H1 (cell line): ENCODE data around the gene TMTC2. TPM values are rescaled to one million over a fixed set of nuclear protein-coding genes. Genes with fewer than 3 reads are reported as not detected.

Source experiments
- CTCF ChIA-PET: fragments of 300-600 bp; sonication (Branson Sonifier 250); formaldehyde crosslinking; loops from one replicate; lab custom pipeline; 2021; ENCODE audit not compliant: partially characterized antibody; lab: Charles Lee
- POLR2A ChIA-PET: fragments of 300-600 bp; sonication (Branson Sonifier 250); formaldehyde crosslinking; loops from one replicate; lab custom pipeline; 2021; ENCODE audit warnings: inconsistent platforms; ENCODE audit not compliant: partially characterized antibody; lab: Charles Lee
- DNase-seq, 2 experiments: peaks; one replicate each; pipeline versions ENCODE4 v3.0.0 to v3.0.0-alpha.2; 2010 to 2022; ENCODE audit warnings: low spot score in 2 of 2, low read depth in 1 of 2, mixed read lengths in 1 of 2
- FAIRE-seq: peaks from 2 replicates; lab custom pipeline; 2011; peaks lifted over from hg19 to GRCh38; lab: Jason Lieb, UNC
- H2AFZ ChIP-seq: 2 replicates; pipeline ENCODE4 v1.8.1; 2012; ENCODE audit warnings: low read length, inconsistent platforms
- H2AK5ac ChIP-seq: 2 replicates; pipeline ENCODE4 v1.6.1; 2013; ENCODE audit warnings: low read depth, low read length
- H2BK120ac ChIP-seq: replicated peaks from 2 replicates; pipeline ENCODE3; 2013; ENCODE audit warnings: low read depth, low read length, inconsistent platforms
- H2BK12ac ChIP-seq: 2 replicates; pipeline ENCODE4 v1.6.1; 2013; ENCODE audit warnings: low read depth, low read length
- H2BK15ac ChIP-seq: 2 replicates; pipeline ENCODE4 v1.6.1; 2013; ENCODE audit warnings: low read length
- H2BK20ac ChIP-seq: 2 replicates; pipeline ENCODE4 v1.6.1; 2013; ENCODE audit warnings: low read length
- H2BK5ac ChIP-seq: 2 replicates; pipeline ENCODE4 v1.6.1; 2013; ENCODE audit warnings: low read depth, low read length
- H3K14ac ChIP-seq: 2 replicates; pipeline ENCODE4 v1.6.1; 2013; ENCODE audit warnings: inconsistent platforms; ENCODE audit not compliant: insufficient read length
- H3K18ac ChIP-seq: 2 replicates; pipeline ENCODE4 v1.6.1; 2013; ENCODE audit warnings: low read length; ENCODE audit errors: extremely low read depth
- H3K23ac ChIP-seq: 2 replicates; pipeline ENCODE4 v1.6.1; 2013; ENCODE audit warnings: inconsistent platforms; ENCODE audit not compliant: insufficient read length
- H3K23me2 ChIP-seq: 2 replicates; pipeline ENCODE4 v1.6.1; 2013; ENCODE audit warnings: low read depth, low read length
- H3K27ac ChIP-seq: 2 replicates; pipeline ENCODE4 v1.6.1; 2011; ENCODE audit warnings: low read depth, low read length, inconsistent platforms
- H3K27me3 ChIP-seq, 4 experiments: replicated peaks in 1 of 4; 1 replicate in 1 of 4; 2 replicates in 3 of 4; pipeline versions ENCODE4 v1.6.1 to v1.8.1; 2011 to 2013; ENCODE audit warnings: low read length in 3 of 4, mild to moderate bottlenecking in 3 of 4, inconsistent platforms in 2 of 4, mixed read lengths in 2 of 4, moderate library complexity in 1 of 4; ENCODE audit not compliant: control insufficient read depth in 3 of 4, insufficient read depth in 3 of 4; ENCODE audit errors: extremely low read depth in 1 of 4
- H3K36me3 ChIP-seq, 4 experiments: 2 replicates each; pipeline versions ENCODE4 v1.6.1 to v1.8.1; 2011 to 2013; ENCODE audit warnings: mild to moderate bottlenecking in 4 of 4, low read length in 3 of 4, moderate library complexity in 2 of 4, control low read depth in 1 of 4, inconsistent platforms in 1 of 4; ENCODE audit not compliant: insufficient read depth in 4 of 4, control insufficient read depth in 2 of 4
- H3K4ac ChIP-seq: replicated peaks from 2 replicates; pipeline ENCODE3; 2013; ENCODE audit warnings: low read length, low read depth, mixed read lengths, inconsistent platforms; ENCODE audit not compliant: insufficient read length
- H3K4me1 ChIP-seq, 4 experiments: replicated peaks in 1 of 4; 1 replicate in 1 of 4; 2 replicates in 3 of 4; pipeline versions ENCODE4 v1.6.1 to v1.8.1; 2011 to 2013; ENCODE audit warnings: low read length in 3 of 4, inconsistent platforms in 2 of 4, mixed read lengths in 1 of 4; ENCODE audit not compliant: insufficient read depth in 4 of 4, control insufficient read depth in 3 of 4
- H3K4me2 ChIP-seq, 2 experiments: 2 replicates each; pipeline versions ENCODE4 v1.6.1 to v1.8.1; 2011 to 2013; ENCODE audit warnings: low read depth in 2 of 2, low read length in 2 of 2, control low read depth in 1 of 2, inconsistent platforms in 1 of 2, mild to moderate bottlenecking in 1 of 2; ENCODE audit not compliant: insufficient read depth in 1 of 2
- H3K4me3 ChIP-seq, 4 experiments: fragments of 200-600, 300-600 bp in 1 of 4; sonication (generic), shearing (Covaris generic), sonication (Bioruptor Twin) in 1 of 4; 2 replicates each; pipeline versions ENCODE4 v1.5.1 to v1.8.1; 2011 to 2016; ENCODE audit warnings: low read length in 4 of 4, low read depth in 3 of 4, control low read depth in 2 of 4, inconsistent platforms in 2 of 4, mild to moderate bottlenecking in 2 of 4, mixed read lengths in 1 of 4, moderate library complexity in 1 of 4; ENCODE audit not compliant: insufficient read depth in 2 of 4; ENCODE audit errors: extremely low read depth in 1 of 4
- H3K56ac ChIP-seq: replicated peaks from 2 replicates; pipeline ENCODE3; 2013; ENCODE audit warnings: low read depth, mild to moderate bottlenecking, mixed read lengths, low read length, inconsistent platforms; ENCODE audit not compliant: insufficient read length
- H3K79me1 ChIP-seq: 2 replicates; pipeline ENCODE4 v1.6.1; 2013; ENCODE audit warnings: low read depth, low read length, control low read depth
- H3K79me2 ChIP-seq, 2 experiments: 2 replicates each; pipeline versions ENCODE4 v1.6.1 to v1.8.1; 2012 to 2013; ENCODE audit warnings: low read length in 2 of 2, mild to moderate bottlenecking in 2 of 2, inconsistent platforms in 1 of 2; ENCODE audit not compliant: insufficient read depth in 2 of 2, control insufficient read depth in 1 of 2
- H3K9ac ChIP-seq, 4 experiments: replicated peaks in 1 of 4; 1 replicate in 1 of 4; 2 replicates in 3 of 4; pipeline versions ENCODE4 v1.6.1 to v1.8.1; 2011 to 2013; ENCODE audit warnings: low read depth in 3 of 4, low read length in 3 of 4, control low read depth in 2 of 4, mild to moderate bottlenecking in 2 of 4, moderate library complexity in 2 of 4, inconsistent platforms in 1 of 4; ENCODE audit errors: extremely low read depth in 1 of 4
- H3K9me3 ChIP-seq, 2 experiments: 2 replicates each; pipeline versions ENCODE4 v1.6.1 to v1.8.1; 2012 to 2013; ENCODE audit warnings: mild to moderate bottlenecking in 2 of 2, moderate library complexity in 2 of 2, control low read depth in 1 of 2, inconsistent platforms in 1 of 2, low read depth in 1 of 2, low read length in 1 of 2, mixed read lengths in 1 of 2; ENCODE audit not compliant: insufficient read depth in 2 of 2
- H4K20me1 ChIP-seq, 2 experiments: replicated peaks in 1 of 2; 2 replicates each; pipeline versions ENCODE3 to v1.8.1; 2011 to 2013; ENCODE audit warnings: inconsistent platforms in 2 of 2, low read length in 2 of 2, mild to moderate bottlenecking in 1 of 2; ENCODE audit not compliant: insufficient read depth in 2 of 2, control insufficient read depth in 1 of 2
- H4K5ac ChIP-seq: 2 replicates; pipeline ENCODE4 v1.6.1; 2013; ENCODE audit warnings: low read length, low read depth, mixed read lengths, inconsistent platforms; ENCODE audit not compliant: insufficient read length
- H4K8ac ChIP-seq: 2 replicates; pipeline ENCODE4 v1.8.0; 2013; ENCODE audit warnings: mild to moderate bottlenecking, moderate library complexity, low read length, inconsistent platforms; ENCODE audit not compliant: insufficient read depth; ENCODE audit errors: extremely low read depth
- H4K91ac ChIP-seq: replicated peaks from 2 replicates; pipeline ENCODE3; 2013; ENCODE audit warnings: low read length, mixed read lengths, inconsistent platforms; ENCODE audit not compliant: insufficient read length
- CEBPB ChIP-seq: IDR thresholded peaks from 2 replicates; pipeline ENCODE4 v1.6.1; 2012; ENCODE audit warnings: low read depth, low read length
- CREB1 ChIP-seq: IDR thresholded peaks from 2 replicates; pipeline ENCODE4 v1.6.1; 2012; ENCODE audit warnings: inconsistent platforms
- EGR1 ChIP-seq: IDR thresholded peaks from 2 replicates; pipeline ENCODE4 v1.6.1; 2011; ENCODE audit warnings: low read depth, low read length, borderline replicate concordance
- FOSL1 ChIP-seq: IDR thresholded peaks from 2 replicates; pipeline ENCODE4 v1.6.1; 2011; ENCODE audit warnings: mild to moderate bottlenecking, low read depth, low read length, moderate library complexity; ENCODE audit not compliant: insufficient read depth
- JUN ChIP-seq: IDR thresholded peaks from 2 replicates; pipeline ENCODE4 v1.6.1; 2011; ENCODE audit warnings: low read depth, mild to moderate bottlenecking, improper control_type of control experiment, low read length
- MAFK ChIP-seq: IDR thresholded peaks from 2 replicates; pipeline ENCODE4 v1.6.1; 2012; ENCODE audit warnings: low read depth, mild to moderate bottlenecking, improper control_type of control experiment, low read length
- NANOG ChIP-seq: IDR thresholded peaks from 2 replicates; pipeline ENCODE4 v1.6.1; 2011; ENCODE audit warnings: low read length, low read depth, mild to moderate bottlenecking, inconsistent platforms; ENCODE audit not compliant: insufficient read depth, poor library complexity, severe bottlenecking
- RNF2 ChIP-seq: fragments of 200-900, 300-1000 bp; sonication (generic); IDR thresholded peaks from 2 replicates; pipeline ENCODE4 v1.7.1; 2016; ENCODE audit warnings: borderline replicate concordance, low read depth, mild to moderate bottlenecking, antibody characterized with exemption, low read length; ENCODE audit not compliant: poor library complexity, severe bottlenecking; ENCODE audit errors: missing control alignments
- RXRA ChIP-seq: IDR thresholded peaks from 2 replicates; pipeline ENCODE4 v1.6.1; 2011; ENCODE audit warnings: low read depth, mild to moderate bottlenecking, low read length, moderate library complexity; ENCODE audit not compliant: insufficient read depth
- SIRT6 ChIP-seq: IDR thresholded peaks from one replicate; pipeline ENCODE4 v1.7.1; 2012; ENCODE audit warnings: low read length, inconsistent platforms
- SP1 ChIP-seq: IDR thresholded peaks from 2 replicates; pipeline ENCODE4 v1.6.1; 2011; ENCODE audit warnings: low read depth, low read length
- SRF ChIP-seq: IDR thresholded peaks from 2 replicates; pipeline ENCODE4 v1.6.1; 2011; ENCODE audit warnings: mild to moderate bottlenecking, low read depth, low read length, moderate library complexity
- TAF7 ChIP-seq: optimal IDR thresholded peaks from 2 replicates; pipeline ENCODE3; 2011; ENCODE audit warnings: low read depth, mild to moderate bottlenecking, inconsistent platforms, low read length, moderate library complexity, borderline replicate concordance
- WGBS, 2 experiments: shearing (Covaris generic) in 1 of 2; methylation state at CpG; one replicate each; pipeline versions ENCODE4 v1.1.6 to v1.1.7; 2013 to 2015; ENCODE audit warnings: low lambda C conversion rate in 2 of 2, mixed read lengths in 2 of 2, inconsistent platforms in 1 of 2, low coverage in 1 of 2, missing lambda C conversion rate in 1 of 2; ENCODE audit not compliant: insufficient replicate concordance in 2 of 2, insufficient coverage in 1 of 2, insufficient read length in 1 of 2; ENCODE audit errors: extremely low coverage in 1 of 2, missing lambda C conversion rate in 1 of 2; 5-methylcytosine and 5-hydroxymethylcytosine counted together
- polyA plus RNA-seq, 7 experiments: library from polyadenylated mRNA; depleted of rRNA in 3 of 7; stranded (reverse) in 5 of 7; unstranded in 2 of 7; fragments of >200 nt in 5 of 7; fragments of 200-250 nt in 2 of 7; gene quantifications; 1 replicate in 5 of 7; 2 replicates in 1 of 7; 4 replicates in 1 of 7; pipeline versions ENCODE4 v1.2.1 to v1.2.3, GENCODE V29; 2011 to 2013; ENCODE audit warnings: missing spikeins in 2 of 7, mixed read lengths in 2 of 7
- total RNA-seq: library from RNA; stranded (reverse); fragmentation: NEBNext Ultra II Directional; extraction: Animal tissue kit (Norgen Biotek cat#: 25700); gene quantifications from 2 replicates; pipeline ENCODE4 v1.2.1, GENCODE V29; 2021

The TMTC2 gene
- total and polyA plus RNA-seq, 2 of the 8 experiments (the other 6 are each of a cell fraction or from before 2014, with no cell fraction given) = 2.3 to 3.9 TPM

DNA sequence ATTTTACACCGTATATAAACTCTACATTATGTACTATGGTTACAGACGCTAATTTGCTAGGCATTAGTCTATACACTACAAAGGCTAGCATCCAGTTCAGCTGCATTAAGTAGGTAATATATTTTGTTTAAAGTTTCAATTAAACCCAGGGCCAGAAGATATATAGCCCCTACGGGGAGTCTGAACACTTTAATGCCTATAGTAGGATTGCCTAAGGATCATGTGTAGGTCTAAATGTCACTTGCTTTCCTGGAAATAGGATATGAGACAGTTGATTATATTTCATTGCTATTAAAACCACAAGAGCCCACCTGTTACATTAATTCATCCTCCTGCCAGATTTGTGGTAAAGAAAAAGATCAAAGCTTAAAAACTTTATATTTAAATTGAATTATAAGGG is 286.9 kb downstream of the TMTC2 start:
- Histone ChIP-seq H2AFZ (no peak overlapping the region), H4K20me1 (no peaks in the 10 kb centered on the region), H3K18ac (no peak overlapping the region), H4K5ac (no peak overlapping the region), H3K14ac (no peak overlapping the region), H2AK5ac (no peak overlapping the region), H4K91ac (no peak overlapping the region), H2BK15ac (no peak overlapping the region), H3K9me3 (no peaks in the 10 kb centered on the region), H3K23ac (no peak overlapping the region), H2BK12ac (no peak overlapping the region), H2BK20ac (no peak overlapping the region), H3K36me3 (no peaks in the 10 kb centered on the region), H3K27ac (no peak overlapping the region), H4K8ac (no peak overlapping the region), H3K4me1 (no peaks in the 10 kb centered on the region), H3K9ac (no peak overlapping the region), H2BK120ac (no peak overlapping the region), H3K4me2 (no peak overlapping the region), H3K79me2 (no peaks in the 10 kb centered on the region), H3K27me3 (peaks cover 0 to 1% (median 0%) of the 10 kb centered on the region in 4 experiments; a peak in 1 of 7 replicates), H3K4me3 (no peak overlapping the region), H3K4ac (no peak overlapping the region), H3K23me2 (no peaks in the 10 kb centered on the region), H3K56ac (no peak overlapping the region), H2BK5ac (no peak overlapping the region), H3K79me1 (no peaks in the 10 kb centered on the region)
- DNase-seq (no peak), FAIRE-seq (no peak)
- 83% methylated on average over 3 of the region's 3 CpGs; no CpG with 5 or more reads in 1 of the 2 experiments for WGBS, 2 experiments
- ChIA-PET CTCF (no interaction called here), POLR2A (no interaction called here)
- TF ChIP-seq CREB1 = no peak
- TF ChIP-seq SRF = no peak
- TF ChIP-seq MAFK = no peak
- no peak for TF ChIP-seq RXRA
- no peak for TF ChIP-seq JUN
- no peak for TF ChIP-seq NANOG
- TF ChIP-seq TAF7 = no peak
- no peak for TF ChIP-seq SP1
- TF ChIP-seq EGR1 = no peak
- TF ChIP-seq RNF2 = no peak
- no peak for TF ChIP-seq SIRT6
- no peak for TF ChIP-seq FOSL1
- TF ChIP-seq CEBPB = no peak
